ENCODE data around the gene ANAPC1.
"Not testable (repeated sequence)": the region's sequence is repeated elsewhere in the genome, so short reads cannot be mapped to it uniquely, and the experiment has no call there.

Gene ANAPC1

DNA sequence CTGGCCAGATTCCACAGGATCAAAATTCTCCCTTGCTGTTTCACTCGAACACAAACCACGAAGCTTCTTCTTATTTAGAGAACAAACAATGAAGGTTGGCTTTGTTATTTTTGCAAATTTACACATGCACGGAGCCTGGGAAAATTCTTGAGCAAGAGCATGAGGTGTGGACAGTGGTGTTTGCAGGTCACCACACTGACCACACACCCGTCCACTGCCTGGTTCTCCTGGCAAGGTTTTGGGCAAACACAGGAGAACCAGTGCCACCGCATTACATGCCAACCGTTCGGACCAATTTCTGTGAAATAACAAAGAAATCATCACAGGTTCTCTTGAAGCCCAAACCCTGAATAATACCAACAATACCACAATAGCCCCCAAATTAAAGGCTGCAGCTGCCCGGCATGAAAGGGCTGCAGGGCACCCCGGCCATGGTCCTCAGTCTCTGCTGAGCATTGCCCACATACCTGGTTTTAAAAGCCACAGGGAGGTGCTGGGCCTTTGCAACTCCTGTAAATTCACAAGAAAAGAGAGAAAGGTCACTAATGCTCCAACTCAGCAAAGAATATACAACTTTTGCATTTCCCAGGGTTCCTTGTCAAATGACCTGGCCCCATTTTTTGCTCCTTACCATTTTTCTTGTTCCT is 154.1 kb downstream of the ANAPC1 start:
- not testable (repeated sequence) for DNase-seq

DNA sequence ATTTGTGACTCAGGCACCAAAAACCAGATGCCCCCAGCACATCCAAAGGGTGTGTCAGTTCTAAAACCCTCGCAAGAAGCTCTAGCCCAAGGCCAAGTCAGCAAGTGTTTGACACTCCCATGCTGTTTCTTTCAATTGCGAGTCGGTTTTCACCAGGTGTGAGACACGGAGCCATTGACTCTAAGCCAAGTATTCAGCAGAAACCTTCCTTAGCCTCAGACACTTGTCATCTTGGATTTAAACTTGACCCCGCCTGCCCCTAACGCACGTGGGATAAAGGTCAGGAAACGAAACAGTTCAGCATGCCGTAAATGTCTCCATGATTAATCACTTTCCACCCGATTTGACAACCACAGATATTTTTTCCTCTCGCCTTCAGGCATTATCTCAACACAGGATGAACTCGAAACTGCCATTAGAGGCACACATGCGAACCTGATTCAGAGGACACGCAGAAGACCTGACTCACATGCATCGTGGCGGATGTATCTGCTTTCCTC is 156.3 kb downstream of the ANAPC1 start:
- not testable (repeated sequence) for DNase-seq

DNA sequence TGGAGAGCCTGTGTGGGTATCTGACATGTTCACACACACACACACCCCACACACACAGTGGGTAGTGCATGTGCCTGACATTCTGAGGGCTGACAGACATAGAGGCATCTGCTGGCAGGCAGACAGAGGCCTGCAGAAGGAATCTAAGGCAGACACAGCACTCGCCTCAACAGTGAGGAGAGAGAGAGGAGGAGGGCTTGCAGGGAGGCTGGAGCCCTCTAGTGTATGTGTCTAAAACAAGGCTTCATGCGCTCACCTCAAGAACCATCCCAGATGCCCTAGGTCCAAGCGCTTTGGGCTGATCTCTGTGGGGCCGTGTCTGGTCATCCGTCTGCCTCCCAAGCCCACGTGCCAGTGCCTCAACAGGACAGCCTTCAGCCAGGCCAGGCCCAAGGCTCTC is 158.3 kb downstream of the ANAPC1 start:
- not testable (repeated sequence) for DNase-seq

DNA sequence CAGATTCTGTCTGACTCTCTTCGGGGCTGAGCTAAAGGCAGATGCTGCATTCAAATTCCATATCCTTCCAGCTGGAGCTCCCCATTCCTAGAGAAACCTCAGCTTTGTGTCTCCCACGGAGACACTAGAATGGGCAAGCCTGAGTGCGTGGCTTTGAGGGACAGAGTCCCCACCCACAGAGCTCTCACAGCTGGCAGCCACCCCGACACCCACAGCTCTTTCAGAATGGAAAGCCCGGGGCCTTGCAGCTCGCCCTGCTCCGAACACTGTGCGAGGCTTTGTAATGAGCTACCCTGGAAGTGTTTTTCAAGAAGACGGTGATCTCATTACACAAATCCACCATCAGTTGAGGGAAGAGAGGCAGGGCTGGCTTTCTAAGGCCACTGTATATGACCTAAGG is 164.4 kb downstream of the ANAPC1 start:
- DNase-seq = not testable (repeated sequence)
